Measurements from ENCODE around the gene COL1A1.

GRCh38 chr17:50198026-50198669, 3.3 kb downstream of the COL1A1 start:
- TF ChIP-seq, protein P1, sequence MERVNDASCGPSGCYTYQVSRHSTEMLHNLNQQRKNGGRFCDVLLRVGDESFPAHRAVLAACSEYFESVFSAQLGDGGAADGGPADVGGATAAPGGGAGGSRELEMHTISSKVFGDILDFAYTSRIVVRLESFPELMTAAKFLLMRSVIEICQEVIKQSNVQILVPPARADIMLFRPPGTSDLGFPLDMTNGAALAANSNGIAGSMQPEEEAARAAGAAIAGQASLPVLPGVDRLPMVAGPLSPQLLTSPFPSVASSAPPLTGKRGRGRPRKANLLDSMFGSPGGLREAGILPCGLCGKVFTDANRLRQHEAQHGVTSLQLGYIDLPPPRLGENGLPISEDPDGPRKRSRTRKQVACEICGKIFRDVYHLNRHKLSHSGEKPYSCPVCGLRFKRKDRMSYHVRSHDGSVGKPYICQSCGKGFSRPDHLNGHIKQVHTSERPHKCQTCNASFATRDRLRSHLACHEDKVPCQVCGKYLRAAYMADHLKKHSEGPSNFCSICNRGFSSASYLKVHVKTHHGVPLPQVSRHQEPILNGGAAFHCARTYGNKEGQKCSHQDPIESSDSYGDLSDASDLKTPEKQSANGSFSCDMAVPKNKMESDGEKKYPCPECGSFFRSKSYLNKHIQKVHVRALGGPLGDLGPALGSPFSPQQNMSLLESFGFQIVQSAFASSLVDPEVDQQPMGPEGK (CRISPR knock-in tag; IDR thresholded peaks at IDR 0.05; ENCODE audit: borderline replicate concordance) = no peak
- TF ChIP-seq ZNF70 (CRISPR knock-in tag; IDR thresholded peaks at IDR 0.05) (no peak), ZFP3 (CRISPR knock-in tag; IDR thresholded peaks at IDR 0.05) (no peak), POU6F1 (CRISPR knock-in tag; IDR thresholded peaks at IDR 0.05; ENCODE audit: borderline replicate concordance, low read depth) (no peak), RARB (CRISPR knock-in tag; IDR thresholded peaks at IDR 0.05) (no peak), BACH2 (CRISPR knock-in tag; IDR thresholded peaks at IDR 0.05; ENCODE audit: borderline replicate concordance) (no peak), SNAI2 (CRISPR knock-in tag; IDR thresholded peaks at IDR 0.05) (no peak), ZNF8 (CRISPR knock-in tag; IDR thresholded peaks at IDR 0.05) (no peak), ISL1 (CRISPR knock-in tag; IDR thresholded peaks at IDR 0.05) (no peak), ARNTL (CRISPR knock-in tag; IDR thresholded peaks at IDR 0.05; ENCODE audit: borderline replicate concordance, low read depth) (no peak)

Measured in SK-N-SH treated with all-trans-retinoic acid at 6 μM for 48 hours (cell line).